Mesodermal cell (in vitro differentiated cells): ENCODE results near the gene RHEBL1.
A peak's percentile ranks its signal among the peaks of the same experiment; 100 is the strongest.

Experiments
- H3K27ac ChIP-seq: 2 replicates; pipeline ENCODE4 v1.7.0; 2013; ENCODE audit warnings: mild to moderate bottlenecking, low read depth, low read length, moderate library complexity; ENCODE audit not compliant: severe bottlenecking
- H3K36me3 ChIP-seq: 2 replicates; pipeline ENCODE4 v1.7.1; 2013; ENCODE audit warnings: mild to moderate bottlenecking, low read length, moderate library complexity; ENCODE audit not compliant: control insufficient read depth, insufficient read depth
- H3K4me1 ChIP-seq: one replicate; pipeline ENCODE4 v1.7.1; 2013; ENCODE audit warnings: mild to moderate bottlenecking, low read length; ENCODE audit not compliant: insufficient read depth, control insufficient read depth, poor library complexity, severe bottlenecking
- H3K4me3 ChIP-seq: 2 replicates; pipeline ENCODE4 v1.7.0; 2013; ENCODE audit warnings: low read length, control low read depth, mild to moderate bottlenecking; ENCODE audit not compliant: insufficient read depth, poor library complexity, severe bottlenecking; ENCODE audit errors: extremely low read depth
- H3K9me3 ChIP-seq: 2 replicates; pipeline ENCODE4 v1.7.1; 2013; ENCODE audit warnings: mild to moderate bottlenecking, low read length, moderate library complexity; ENCODE audit not compliant: control insufficient read depth
- WGBS, 2 experiments: methylation state at CpG; one replicate each; pipeline ENCODE4 v1.1.5; 2013; ENCODE audit warnings: missing lambda C conversion rate in 2 of 2; ENCODE audit not compliant: insufficient coverage in 2 of 2; 5-methylcytosine and 5-hydroxymethylcytosine counted together

The RHEBL1 gene

GRCh38 chr12:49097381-49097780 lies 27.6 kb upstream of the RHEBL1 start:
- Histone ChIP-seq H3K4me3 (no peak overlapping the region), H3K4me1 (peaks cover 20% of the 10 kb centered on the region), H3K36me3 (peaks cover 62% of the 10 kb centered on the region), H3K27ac (no peak overlapping the region), H3K9me3 (no peaks in the 10 kb centered on the region)
- WGBS, 2 experiments: 91 to 100% methylated on average over 3 of the region's 3 CpGs

GRCh38 chr12:49094975-49095365 lies 25.2 kb upstream of the RHEBL1 start:
- H3K36me3 ChIP-seq: peaks cover 38% of the 10 kb centered on the region
- 83 to 94% methylated on average over 1 to 2 of the region's 2 CpGs for WGBS, 2 experiments
- no peak overlapping the region for H3K4me3 ChIP-seq
- H3K4me1 ChIP-seq: peaks cover 25% of the 10 kb centered on the region
- no peak overlapping the region for H3K27ac ChIP-seq
- H3K9me3 ChIP-seq: no peaks in the 10 kb centered on the region

DNA sequence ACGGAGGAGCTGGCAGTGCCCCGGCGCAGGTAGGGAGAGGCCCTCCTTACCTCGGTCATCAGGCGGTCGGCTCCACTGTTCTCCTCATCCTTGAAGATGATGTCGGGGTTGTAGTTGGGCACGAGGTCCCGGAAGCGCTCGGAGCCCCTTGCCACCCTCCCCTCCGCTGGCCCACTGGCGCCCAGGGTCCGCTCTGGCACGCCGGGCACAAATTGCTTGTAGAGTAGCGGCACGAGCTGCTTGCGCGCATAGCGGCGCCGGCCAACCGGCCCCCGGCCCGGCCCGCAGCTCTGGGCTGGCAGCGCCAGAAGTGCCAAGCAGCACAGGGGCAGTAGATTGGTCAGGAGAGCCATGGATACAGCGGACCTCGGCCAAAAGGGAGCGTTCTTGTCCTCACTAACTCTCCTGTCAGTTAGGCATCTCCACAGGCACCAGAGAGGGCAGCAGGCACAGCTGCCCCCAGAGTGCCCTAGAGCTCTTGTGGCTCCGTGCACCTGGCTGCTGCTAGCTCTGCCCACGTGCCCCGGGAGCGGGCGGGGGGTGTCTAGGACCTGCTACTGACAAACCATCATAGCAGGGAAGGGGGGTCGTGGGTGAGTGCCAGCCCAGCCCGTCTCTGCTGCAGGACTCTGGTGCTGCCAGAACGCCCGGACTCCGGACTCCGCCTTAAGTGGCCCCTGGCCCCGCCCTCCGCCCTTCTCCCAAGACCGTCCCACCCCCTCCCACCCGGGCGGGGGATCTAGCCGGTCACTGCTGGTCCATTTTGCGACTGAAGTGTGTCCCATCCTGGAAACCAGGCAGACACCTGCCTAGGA lies 24.6 kb upstream of the RHEBL1 start, which contains the start of gene DHH:
DHH (minus strand) TSS at position 642 of the 815 bp plus-strand sequence; CDS start at position 353, 289 bp downstream.
- Histone ChIP-seq H3K4me3 (no peak within 1 kb of the TSS), H3K4me1 (peaks cover 25% of the 10 kb centered on the region), H3K27ac (no peak within 1 kb of the TSS), H3K36me3 (peaks cover 33% of the 10 kb centered on the region), H3K9me3 (no peaks in the 10 kb centered on the region)
- WGBS, 2 experiments: 23 to 26% methylated on average over 36 to 42 of the region's 49 CpGs

GRCh38 chr12:49093792-49094159 lies 24.0 kb upstream of the RHEBL1 start:
- no peak overlapping the region for H3K27ac ChIP-seq
- H3K4me1 ChIP-seq: peaks cover 25% of the 10 kb centered on the region
- H3K9me3 ChIP-seq: no peaks in the 10 kb centered on the region
- 13 to 27% methylated on average over 5 to 7 of the region's 9 CpGs for WGBS, 2 experiments
- H3K36me3 ChIP-seq: peaks cover 30% of the 10 kb centered on the region
- no peak overlapping the region for H3K4me3 ChIP-seq

DNA sequence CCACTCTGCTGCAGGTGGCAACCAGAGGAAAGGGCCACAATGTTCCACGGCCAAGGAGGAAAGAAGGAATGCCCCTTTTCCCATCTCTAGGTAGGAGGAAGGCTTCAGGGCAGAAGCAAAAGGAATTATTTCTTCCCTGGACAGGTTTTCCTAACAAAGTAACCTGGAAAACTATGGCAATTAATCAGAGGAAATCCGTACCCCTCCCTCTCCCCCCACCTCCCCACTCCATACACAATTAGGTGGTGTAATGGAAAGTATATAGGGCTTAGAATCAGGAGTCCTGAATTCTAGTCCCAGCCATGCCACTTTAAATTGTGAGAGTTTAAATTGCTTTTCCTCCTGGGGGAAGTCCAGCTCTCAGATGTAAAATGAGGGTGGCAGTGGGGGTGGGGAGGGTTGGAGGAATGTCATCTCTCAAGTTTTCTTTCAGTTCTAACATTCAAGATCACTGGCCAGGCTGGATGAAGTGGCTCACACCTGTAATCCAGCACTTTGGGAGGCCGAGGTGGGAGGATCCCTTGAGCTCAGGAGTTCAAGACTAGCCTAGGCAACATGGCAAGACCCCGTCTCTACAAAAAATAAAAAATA lies 23.1 kb upstream of the RHEBL1 start:
- peaks cover 24% of the 10 kb centered on the region for H3K36me3 ChIP-seq
- H3K9me3 ChIP-seq: no peaks in the 10 kb centered on the region
- WGBS, 2 experiments: 56 to 60% methylated on average over 1 to 2 of the region's 4 CpGs
- no peak overlapping the region for H3K4me3 ChIP-seq
- H3K4me1 ChIP-seq: peaks cover 25% of the 10 kb centered on the region
- no peak overlapping the region for H3K27ac ChIP-seq

DNA sequence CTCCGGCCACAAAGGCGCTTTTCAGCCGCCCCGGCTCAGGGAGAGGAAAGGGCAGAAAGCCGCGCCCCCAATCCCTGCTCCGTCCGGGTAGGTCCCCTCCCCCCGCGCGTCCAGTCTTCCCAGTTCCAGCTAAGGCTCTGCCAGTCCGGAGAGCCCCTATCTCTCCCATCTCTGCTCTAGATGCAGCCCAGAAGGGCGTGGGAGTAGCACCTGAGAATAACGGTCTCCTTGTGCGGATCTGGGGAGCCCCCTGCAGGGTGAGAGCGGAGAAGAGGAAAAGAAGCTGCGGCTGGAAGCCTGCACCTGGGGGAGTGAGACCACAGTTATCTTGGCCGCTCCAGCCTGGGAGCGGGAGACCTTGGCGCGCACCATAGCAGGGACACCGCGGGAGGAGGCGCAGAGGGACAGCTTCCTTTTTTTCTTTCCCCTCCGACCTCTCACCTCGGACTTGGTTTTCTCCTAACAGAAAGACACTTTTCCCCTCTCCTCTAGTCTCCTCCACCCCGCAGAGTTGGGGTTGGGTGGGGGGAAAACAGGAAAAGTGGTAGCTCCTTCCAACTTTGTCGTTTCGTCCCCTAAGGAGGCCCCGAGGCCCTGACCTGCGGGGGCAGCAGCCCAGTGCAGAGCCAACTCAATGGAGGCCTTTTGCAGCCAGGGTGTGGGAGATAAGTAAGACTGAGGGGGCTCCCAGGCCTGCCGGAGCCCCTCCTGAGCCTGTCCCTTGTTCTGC lies 22.5 kb upstream of the RHEBL1 start:
- Histone ChIP-seq H3K36me3 (peaks cover 17% of the 10 kb centered on the region), H3K4me3 (peak overlapping the region; percentile 22), H3K27ac (no peak overlapping the region), H3K4me1 (peaks cover 25% of the 10 kb centered on the region), H3K9me3 (no peaks in the 10 kb centered on the region)
- 0 to 4% methylated on average over 8 to 25 of the region's 32 CpGs for WGBS, 2 experiments

DNA sequence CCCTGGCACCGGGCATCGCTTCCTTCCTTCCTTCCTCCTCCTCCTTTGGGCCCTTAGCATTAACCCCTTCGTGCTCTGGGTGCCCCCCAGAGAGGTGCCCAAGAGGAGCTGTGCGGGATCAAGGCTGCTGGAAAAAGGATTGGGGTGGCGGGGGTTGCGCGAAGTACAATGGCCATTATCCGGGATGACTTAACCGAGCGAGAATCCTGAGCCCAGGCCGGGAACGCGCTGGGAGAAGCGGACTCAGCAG lies 22.0 kb upstream of the RHEBL1 start:
- no peak overlapping the region for H3K27ac ChIP-seq
- no peaks in the 10 kb centered on the region for H3K9me3 ChIP-seq
- H3K36me3 ChIP-seq: peaks cover 12% of the 10 kb centered on the region
- H3K4me3 ChIP-seq: peak overlapping the region; percentile 22
- WGBS, 2 experiments: 1 to 6% methylated on average over 10 to 13 of the region's 14 CpGs
- H3K4me1 ChIP-seq: peaks cover 25% of the 10 kb centered on the region

DNA sequence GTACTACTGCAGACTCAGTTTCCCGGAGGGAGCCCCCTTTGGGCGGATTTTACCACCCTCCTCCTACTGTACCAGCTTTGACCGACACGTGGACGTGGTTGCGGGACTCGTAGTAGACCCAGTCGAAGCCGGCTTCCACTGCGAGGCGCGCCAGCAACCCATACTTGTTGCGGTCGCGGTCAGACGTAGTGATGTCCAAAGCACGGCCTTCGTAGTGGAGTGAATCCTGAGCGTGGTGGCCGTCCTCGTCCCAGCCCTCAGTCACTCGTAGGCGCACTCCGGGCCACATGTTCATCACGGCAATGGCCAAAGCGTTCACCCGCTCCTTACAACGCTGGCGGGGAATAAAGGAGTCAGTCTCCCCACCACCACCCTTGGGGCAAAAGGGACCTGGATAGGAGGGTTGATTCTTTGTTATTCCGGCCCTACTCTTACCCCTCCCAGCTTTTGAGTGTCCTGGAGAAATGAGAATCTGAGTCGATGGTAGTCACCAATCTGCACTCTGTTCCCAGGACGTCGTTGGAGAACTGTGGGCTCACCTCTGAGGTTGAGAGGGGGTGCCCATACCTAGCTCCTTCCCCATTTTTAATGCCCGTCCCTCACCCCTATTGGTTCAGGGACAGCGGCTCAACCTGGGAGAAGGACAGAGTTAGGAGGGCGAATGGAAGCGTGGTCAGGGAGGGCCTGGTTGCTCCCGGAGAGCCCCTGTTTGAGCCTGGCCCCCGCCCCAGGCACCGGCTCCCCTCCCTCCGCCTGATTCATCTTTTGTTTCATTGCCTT lies 21.5 kb upstream of the RHEBL1 start:
- peak overlapping the region; percentile 22 for H3K4me3 ChIP-seq
- no peak overlapping the region for H3K27ac ChIP-seq
- peaks cover 25% of the 10 kb centered on the region for H3K4me1 ChIP-seq
- WGBS, 2 experiments: 51 to 57% methylated on average over 34 of the region's 41 CpGs
- no peaks in the 10 kb centered on the region for H3K9me3 ChIP-seq
- H3K36me3 ChIP-seq: peaks cover 7% of the 10 kb centered on the region

GRCh38 chr12:49089821-49090773 lies 20.3 kb upstream of the RHEBL1 start:
- no peaks in the 10 kb centered on the region for H3K36me3 ChIP-seq
- peak overlapping the region; percentile 26 for H3K4me3 ChIP-seq
- no peak overlapping the region for H3K27ac ChIP-seq
- H3K4me1 ChIP-seq: peaks cover 25% of the 10 kb centered on the region
- 7 to 8% methylated on average over 75 to 82 of the region's 88 CpGs for WGBS, 2 experiments
- H3K9me3 ChIP-seq: no peaks in the 10 kb centered on the region

GRCh38 chr12:49088932-49089330 lies 19.2 kb upstream of the RHEBL1 start:
- Histone ChIP-seq H3K4me1 (peaks cover 19% of the 10 kb centered on the region), H3K27ac (no peak overlapping the region), H3K9me3 (peaks cover 4% of the 10 kb centered on the region), H3K4me3 (no peak overlapping the region), H3K36me3 (no peaks in the 10 kb centered on the region)
- 57 to 72% methylated on average over 2 to 5 of the region's 6 CpGs for WGBS, 2 experiments
